H9 (cell line): ENCODE results near the gene KIF12. TPM values are rescaled to one million over a fixed set of nuclear protein-coding genes. Genes with fewer than 3 reads are reported as not detected.

ENCODE experiments used
- DNase-seq: peaks from one replicate; pipeline ENCODE4 v3.0.0-alpha.2; 2017
- H2AFZ ChIP-seq: one replicate; pipeline ENCODE4 v1.6.1; 2013; ENCODE audit warnings: mild to moderate bottlenecking, low read length, control low read depth, moderate library complexity
- H2AK5ac ChIP-seq: 2 replicates; pipeline ENCODE4 v1.6.1; 2013; ENCODE audit warnings: low read length, control low read depth, mixed read lengths; ENCODE audit not compliant: insufficient read length
- H2BK120ac ChIP-seq: one replicate; pipeline ENCODE4 v1.6.1; 2013; ENCODE audit warnings: low read depth, mild to moderate bottlenecking, low read length, control low read depth, inconsistent platforms; ENCODE audit not compliant: poor library complexity, severe bottlenecking
- H2BK12ac ChIP-seq: 2 replicates; pipeline ENCODE4 v1.6.1; 2013; ENCODE audit warnings: low read length, control low read depth, mixed read lengths, low read depth; ENCODE audit not compliant: insufficient read length
- H2BK15ac ChIP-seq: 2 replicates; pipeline ENCODE4 v1.6.1; 2013; ENCODE audit warnings: low read depth, low read length, control low read depth
- H2BK20ac ChIP-seq: one replicate; pipeline ENCODE4 v1.6.1; 2013; ENCODE audit warnings: low read depth, mild to moderate bottlenecking, low read length, control low read depth, inconsistent platforms; ENCODE audit not compliant: poor library complexity, severe bottlenecking
- H2BK5ac ChIP-seq: 2 replicates; pipeline ENCODE4 v1.6.1; 2013; ENCODE audit warnings: low read length, control low read depth, mixed read lengths; ENCODE audit not compliant: insufficient read length
- H3K14ac ChIP-seq: 2 replicates; pipeline ENCODE4 v1.6.1; 2013; ENCODE audit warnings: low read length, control low read depth; ENCODE audit not compliant: insufficient read depth
- H3K18ac ChIP-seq: 2 replicates; pipeline ENCODE4 v1.6.1; 2013; ENCODE audit warnings: low read depth, mild to moderate bottlenecking, mixed read lengths, low read length, control low read depth; ENCODE audit not compliant: insufficient read length
- H3K23ac ChIP-seq: 2 replicates; pipeline ENCODE4 v1.6.1; 2013; ENCODE audit warnings: low read length, control low read depth, mixed read lengths, low read depth; ENCODE audit not compliant: insufficient read length
- H3K23me2 ChIP-seq: 2 replicates; pipeline ENCODE4 v1.6.1; 2013; ENCODE audit warnings: low read depth, mild to moderate bottlenecking, mixed read lengths, low read length, control low read depth; ENCODE audit not compliant: insufficient read length, poor library complexity, severe bottlenecking
- H3K27ac ChIP-seq: 2 replicates; pipeline ENCODE4 v1.5.1; 2013; ENCODE audit warnings: low read length, control low read depth, mixed read lengths, low read depth; ENCODE audit not compliant: insufficient read length
- H3K27me3 ChIP-seq: 2 replicates; pipeline ENCODE4 v1.6.1; 2013; ENCODE audit warnings: low read length, control low read depth, inconsistent platforms; ENCODE audit not compliant: insufficient read depth
- H3K4ac ChIP-seq: 2 replicates; pipeline ENCODE4 v1.6.1; 2013; ENCODE audit warnings: low read depth, mild to moderate bottlenecking, control low read depth, inconsistent platforms, low read length, moderate library complexity
- H3K4me1 ChIP-seq: 2 replicates; pipeline ENCODE4 v1.6.1; 2013; ENCODE audit warnings: low read length, control low read depth, inconsistent platforms; ENCODE audit not compliant: insufficient read depth
- H3K4me2 ChIP-seq: 2 replicates; pipeline ENCODE4 v1.6.1; 2013; ENCODE audit warnings: low read length, control low read depth, mixed read lengths; ENCODE audit not compliant: insufficient read length, insufficient read depth
- H3K56ac ChIP-seq: 2 replicates; pipeline ENCODE4 v1.6.1; 2013; ENCODE audit warnings: low read depth, mild to moderate bottlenecking, mixed read lengths, low read length, control low read depth; ENCODE audit not compliant: insufficient read length
- H3K79me1 ChIP-seq: 2 replicates; pipeline ENCODE4 v1.6.1; 2013; ENCODE audit warnings: low read depth, mild to moderate bottlenecking, moderate library complexity, low read length, control low read depth, inconsistent platforms; ENCODE audit not compliant: insufficient read depth, poor library complexity, severe bottlenecking
- H3K79me2 ChIP-seq: 2 replicates; pipeline ENCODE4 v1.6.1; 2013; ENCODE audit warnings: low read length, control low read depth, inconsistent platforms; ENCODE audit not compliant: insufficient read depth
- H3K9ac ChIP-seq: 2 replicates; pipeline ENCODE4 v1.6.1; 2013; ENCODE audit warnings: low read length, control low read depth, mixed read lengths; ENCODE audit not compliant: insufficient read length; ENCODE audit errors: extremely low read depth
- H3K9me3 ChIP-seq: one replicate; pipeline ENCODE4 v1.6.1; 2013; ENCODE audit warnings: low read depth, low read length, inconsistent platforms; ENCODE audit not compliant: control insufficient read depth
- H3T11ph ChIP-seq: one replicate; pipeline ENCODE4 v1.6.1; 2013; ENCODE audit warnings: mild to moderate bottlenecking, low read length, control low read depth, inconsistent platforms
- H4K20me1 ChIP-seq: one replicate; pipeline ENCODE4 v1.6.1; 2013; ENCODE audit not compliant: control insufficient read depth, insufficient read length, insufficient read depth
- H4K5ac ChIP-seq: 2 replicates; pipeline ENCODE4 v1.6.1; 2013; ENCODE audit warnings: low read depth, mild to moderate bottlenecking, mixed read lengths, low read length, control low read depth; ENCODE audit not compliant: insufficient read length
- H4K8ac ChIP-seq: replicated peaks from 2 replicates; pipeline ENCODE4 v1.6.1; 2013; ENCODE audit warnings: low read length, control low read depth, mixed read lengths, low read depth; ENCODE audit not compliant: insufficient read length
- H4K91ac ChIP-seq: 2 replicates; pipeline ENCODE4 v1.6.1; 2013; ENCODE audit warnings: low read depth, mild to moderate bottlenecking, moderate library complexity, mixed read lengths, low read length, control low read depth; ENCODE audit not compliant: insufficient read length
- H3K27ac Mint-ChIP-seq, 3 experiments: 2 replicates in 2 of 3; 3 replicates in 1 of 3; pipeline ENCODE4 v1.8.0; 2020 to 2021; ENCODE audit warnings: mixed read lengths in 3 of 3, mild to moderate bottlenecking in 1 of 3, moderate library complexity in 1 of 3
- H3K27me3 Mint-ChIP-seq: 2 replicates; pipeline ENCODE4 v1.8.0; 2021; ENCODE audit warnings: low read depth, mild to moderate bottlenecking, moderate library complexity, mixed read lengths
- H3K36me3 Mint-ChIP-seq, 3 experiments: 2 replicates in 2 of 3; 3 replicates in 1 of 3; pipeline ENCODE4 v1.8.0; 2020 to 2021; ENCODE audit warnings: low read depth in 3 of 3, mixed read lengths in 3 of 3; ENCODE audit not compliant: insufficient read depth in 1 of 3
- H3K4me1 Mint-ChIP-seq, 2 experiments: 2 replicates each; pipeline ENCODE4 v1.8.0; 2020; ENCODE audit warnings: mixed read lengths in 2 of 2
- H3K4me3 Mint-ChIP-seq, 2 experiments: 2 replicates in 1 of 2; 3 replicates in 1 of 2; pipeline ENCODE4 v1.8.0; 2020 to 2021; ENCODE audit warnings: mild to moderate bottlenecking in 2 of 2, mixed read lengths in 2 of 2, moderate library complexity in 1 of 2
- H3K9me3 Mint-ChIP-seq, 2 experiments: 2 replicates in 1 of 2; 3 replicates in 1 of 2; pipeline ENCODE4 v1.8.0; 2020; ENCODE audit warnings: mild to moderate bottlenecking in 2 of 2, mixed read lengths in 2 of 2, moderate library complexity in 1 of 2
- WGBS: extraction: QIAGEN DNeasy Blood & Tissue Kit; methylation state at CpG from one replicate; pipeline ENCODE4 v1.1.7; 2013; ENCODE audit warnings: missing lambda C conversion rate, low lambda C conversion rate, mixed read lengths; ENCODE audit not compliant: insufficient read length; ENCODE audit errors: extremely low coverage; 5-methylcytosine and 5-hydroxymethylcytosine counted together
- total RNA-seq: library from RNA; stranded (reverse); gene quantifications from 2 replicates; pipeline ENCODE4 v1.2.1, GENCODE V29; 2021
- TF ChIP-seq, protein P1 (sequence below): fragments of 200-600 bp; sonication (generic); conservative IDR thresholded peaks from 3 replicates; pipeline ENCODE4 v1.8.0; 2021; ENCODE audit warnings: antibody characterized with exemption, mild to moderate bottlenecking

KIF12 gene
- total RNA-seq, 1 experiment from 2014 or later, result 3.3 TPM

DNA sequence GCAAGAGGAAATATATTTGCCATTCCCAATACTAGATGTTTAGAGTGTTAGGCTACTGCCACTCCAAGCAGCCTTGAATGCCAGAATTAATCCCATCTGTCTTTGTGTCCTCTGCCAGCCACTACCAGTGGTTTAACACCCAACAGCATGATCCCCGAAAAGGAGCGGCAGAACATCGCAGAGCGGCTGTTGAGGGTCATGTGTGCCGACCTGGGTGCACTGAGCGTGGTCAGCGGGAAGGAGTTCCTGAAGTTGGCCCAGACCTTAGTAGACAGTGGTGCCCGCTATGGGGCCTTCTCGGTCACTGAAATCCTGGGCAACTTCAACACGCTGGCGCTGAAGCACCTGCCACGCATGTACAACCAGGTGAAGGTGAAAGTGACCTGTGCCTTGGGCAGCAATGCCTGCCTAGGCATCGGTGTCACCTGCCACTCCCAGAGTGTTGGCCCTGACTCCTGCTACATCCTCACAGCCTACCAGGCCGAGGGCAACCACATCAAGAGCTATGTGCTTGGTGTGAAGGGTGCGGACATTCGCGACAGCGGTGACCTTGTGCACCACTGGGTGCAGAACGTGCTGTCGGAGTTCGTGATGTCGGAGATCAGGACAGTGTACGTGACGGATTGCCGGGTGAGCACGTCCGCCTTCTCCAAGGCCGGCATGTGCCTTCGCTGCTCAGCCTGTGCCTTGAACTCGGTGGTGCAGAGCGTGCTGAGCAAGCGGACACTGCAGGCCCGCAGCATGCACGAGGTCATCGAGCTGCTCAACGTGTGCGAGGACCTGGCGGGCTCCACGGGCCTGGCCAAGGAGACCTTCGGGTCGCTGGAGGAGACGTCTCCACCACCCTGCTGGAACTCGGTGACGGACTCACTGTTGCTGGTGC is 50.3 kb downstream of the KIF12 start:
- Histone ChIP-seq H2BK15ac (no peak overlapping the region), H3K79me1 (no peaks in the 10 kb centered on the region), H2AK5ac (no peak overlapping the region), H4K91ac (no peak overlapping the region), H2AFZ (no peak overlapping the region), H4K20me1 (no peaks in the 10 kb centered on the region), H3T11ph (no peak overlapping the region), H3K9ac (no peak overlapping the region), H3K4me1 (no peaks in the 10 kb centered on the region), H2BK120ac (no peak overlapping the region), H4K5ac (no peak overlapping the region), H3K4me2 (no peak overlapping the region), H2BK20ac (no peak overlapping the region), H3K27me3 (no peaks in the 10 kb centered on the region), H3K9me3 (no peaks in the 10 kb centered on the region), H3K27ac (no peak overlapping the region), H2BK12ac (no peak overlapping the region), H3K4ac (no peak overlapping the region), H2BK5ac (no peak overlapping the region), H4K8ac (no peak overlapping the region), H3K14ac (no peak overlapping the region), H3K79me2 (no peaks in the 10 kb centered on the region), H3K56ac (no peak overlapping the region), H3K23ac (no peak overlapping the region), H3K23me2 (no peaks in the 10 kb centered on the region), H3K18ac (no peak overlapping the region)
- Mint-ChIP-seq H3K9me3 (no peaks in the 10 kb centered on the region), H3K4me3 (no peak overlapping the region), H3K27me3 (no peaks in the 10 kb centered on the region), H3K4me1 (0 out of 4 replicates have a peak, but pooled peaks cover 0 to 3% of the 10 kb centered on the region in 2 experiments), H3K27ac (no peak overlapping the region; a peak in 1 of 7 replicates), H3K36me3 (peaks cover 16 to 49% (median 46%) of the 10 kb centered on the region in 3 experiments; a peak in 6 of 7 replicates)
- TF ChIP-seq, protein P1, sequence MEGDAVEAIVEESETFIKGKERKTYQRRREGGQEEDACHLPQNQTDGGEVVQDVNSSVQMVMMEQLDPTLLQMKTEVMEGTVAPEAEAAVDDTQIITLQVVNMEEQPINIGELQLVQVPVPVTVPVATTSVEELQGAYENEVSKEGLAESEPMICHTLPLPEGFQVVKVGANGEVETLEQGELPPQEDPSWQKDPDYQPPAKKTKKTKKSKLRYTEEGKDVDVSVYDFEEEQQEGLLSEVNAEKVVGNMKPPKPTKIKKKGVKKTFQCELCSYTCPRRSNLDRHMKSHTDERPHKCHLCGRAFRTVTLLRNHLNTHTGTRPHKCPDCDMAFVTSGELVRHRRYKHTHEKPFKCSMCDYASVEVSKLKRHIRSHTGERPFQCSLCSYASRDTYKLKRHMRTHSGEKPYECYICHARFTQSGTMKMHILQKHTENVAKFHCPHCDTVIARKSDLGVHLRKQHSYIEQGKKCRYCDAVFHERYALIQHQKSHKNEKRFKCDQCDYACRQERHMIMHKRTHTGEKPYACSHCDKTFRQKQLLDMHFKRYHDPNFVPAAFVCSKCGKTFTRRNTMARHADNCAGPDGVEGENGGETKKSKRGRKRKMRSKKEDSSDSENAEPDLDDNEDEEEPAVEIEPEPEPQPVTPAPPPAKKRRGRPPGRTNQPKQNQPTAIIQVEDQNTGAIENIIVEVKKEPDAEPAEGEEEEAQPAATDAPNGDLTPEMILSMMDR, result no peak
- no CpG with 5 or more reads among the region's 44 CpGs for WGBS
- DNase-seq, result peak; percentile 14
